IPS DF 6.9 (cell line): ENCODE results near the gene COQ5.

ENCODE experiments used
- DNase-seq: peaks from one replicate; pipeline ENCODE4 v3.0.0-alpha.2; 2013; ENCODE audit warnings: low read depth, low spot score
- H3K27ac ChIP-seq: one replicate; pipeline ENCODE4 v1.5.1; 2013; ENCODE audit warnings: low read length, control low read depth
- H3K27me3 ChIP-seq: 2 replicates; pipeline ENCODE4 v1.6.1; 2013; ENCODE audit warnings: mild to moderate bottlenecking, low read length; ENCODE audit not compliant: control insufficient read depth, insufficient read depth
- H3K36me3 ChIP-seq: 2 replicates; pipeline ENCODE4 v1.6.1; 2013; ENCODE audit warnings: low read length; ENCODE audit not compliant: control insufficient read depth, insufficient read depth
- H3K4me1 ChIP-seq: 2 replicates; pipeline ENCODE4 v1.6.1; 2013; ENCODE audit warnings: low read length; ENCODE audit not compliant: control insufficient read depth, insufficient read depth
- H3K4me3 ChIP-seq: 2 replicates; pipeline ENCODE4 v1.5.1; 2013; ENCODE audit warnings: mild to moderate bottlenecking, low read length
- H3K9me3 ChIP-seq: 2 replicates; pipeline ENCODE4 v1.6.1; 2013; ENCODE audit warnings: low read length, inconsistent platforms; ENCODE audit not compliant: control insufficient read depth, insufficient read depth
- WGBS: extraction: QIAGEN DNeasy Blood & Tissue Kit; methylation state at CpG from one replicate; pipeline ENCODE4 v1.1.7; 2013; ENCODE audit warnings: mixed read lengths, missing lambda C conversion rate; ENCODE audit not compliant: insufficient read length, insufficient coverage; 5-methylcytosine and 5-hydroxymethylcytosine counted together

Gene COQ5

GRCh38 chr12:120528861-120529525 lies at the start of gene COQ5:
Gene COQ5 (minus strand): TSS chr12:120529158. CDS start chr12:120529141, 17 bp downstream.
- H3K27me3 ChIP-seq = no peaks in the 10 kb centered on the region
- no peaks in the 10 kb centered on the region for H3K36me3 ChIP-seq
- no peak for DNase-seq
- WGBS = no CpG with 5 or more reads among the region's 38 CpGs
- no peaks in the 10 kb centered on the region for H3K4me1 ChIP-seq
- H3K9me3 ChIP-seq = no peaks in the 10 kb centered on the region
- no peak within 1 kb of the TSS for H3K27ac ChIP-seq
- peak within 1 kb of the TSS; percentile 66 for H3K4me3 ChIP-seq

GRCh38 chr12:120574106-120574505 lies 45.1 kb upstream of the COQ5 start:
- H3K9me3 ChIP-seq = no peaks in the 10 kb centered on the region
- H3K27ac ChIP-seq = no peak overlapping the region
- H3K4me1 ChIP-seq = no peaks in the 10 kb centered on the region
- H3K4me3 ChIP-seq = no peak overlapping the region
- no peak for DNase-seq
- peaks cover 26% of the 10 kb centered on the region; the same call in 1 of the 2 replicates for H3K36me3 ChIP-seq
- no peaks in the 10 kb centered on the region for H3K27me3 ChIP-seq
- WGBS = no CpG with 5 or more reads among the region's 2 CpGs

- peaks cover 21% of the 10 kb centered on the region; the same call in 1 of the 2 replicates for H3K36me3 ChIP-seq
- H3K27me3 ChIP-seq = no peaks in the 10 kb centered on the region
- no peaks in the 10 kb centered on the region for H3K9me3 ChIP-seq
- H3K4me3 ChIP-seq = no peak overlapping the region
- H3K4me1 ChIP-seq = no peaks in the 10 kb centered on the region
- no peak for DNase-seq
- whole genome bisulfite sequencing = no CpG with 5 or more reads among the region's 6 CpGs
- H3K27ac ChIP-seq = no peak overlapping the region
Observed at GRCh38 chr12:120573560-120573959, 44.6 kb upstream of the COQ5 start.

DNA sequence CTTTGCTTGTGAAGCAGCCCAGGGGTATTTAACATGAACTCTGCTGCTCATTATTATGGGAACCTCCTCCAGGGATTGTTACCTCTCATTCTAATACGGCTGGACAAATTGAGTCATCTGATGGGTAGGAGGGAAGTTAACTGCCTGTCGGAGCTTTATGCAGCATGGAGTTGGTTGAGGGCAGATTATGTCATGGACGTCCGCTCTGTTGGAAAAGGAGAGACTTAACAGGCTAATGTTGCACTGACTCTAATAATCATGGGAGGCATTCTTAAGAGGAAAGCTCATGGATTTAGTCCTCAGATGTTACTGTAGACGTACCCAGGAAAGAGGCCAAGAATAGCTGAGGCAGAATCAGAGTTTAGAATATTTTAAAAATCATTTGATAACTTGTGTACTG lies 42.3 kb upstream of the COQ5 start:
- Histone ChIP-seq H3K27ac (no peak overlapping the region), H3K4me1 (no peaks in the 10 kb centered on the region), H3K4me3 (no peak overlapping the region), H3K9me3 (no peaks in the 10 kb centered on the region), H3K27me3 (no peaks in the 10 kb centered on the region), H3K36me3 (peaks cover 17% of the 10 kb centered on the region; the same call in 1 of the 2 replicates)
- no CpG with 5 or more reads among the region's 5 CpGs for WGBS
- no peak for DNase-seq

- no peak overlapping the region for H3K27ac ChIP-seq
- no peaks in the 10 kb centered on the region for H3K4me1 ChIP-seq
- no peaks in the 10 kb centered on the region for H3K9me3 ChIP-seq
- no peak overlapping the region for H3K4me3 ChIP-seq
- H3K36me3 ChIP-seq = peaks cover 23% of the 10 kb centered on the region; the same call in 1 of the 2 replicates
- WGBS = no CpG with 5 or more reads among the region's 11 CpGs
- DNase-seq = no peak
- no peaks in the 10 kb centered on the region for H3K27me3 ChIP-seq
Observed at GRCh38 chr12:120563495-120563894, 34.5 kb upstream of the COQ5 start.

- Histone ChIP-seq H3K27ac (no peak overlapping the region), H3K4me1 (no peaks in the 10 kb centered on the region), H3K36me3 (peaks cover 24% of the 10 kb centered on the region; the same call in 1 of the 2 replicates), H3K27me3 (no peaks in the 10 kb centered on the region), H3K9me3 (no peaks in the 10 kb centered on the region), H3K4me3 (no peak overlapping the region)
- no CpG with 5 or more reads among the region's 8 CpGs for WGBS
- DNase-seq = no peak
Observed at GRCh38 chr12:120562906-120563305, 33.9 kb upstream of the COQ5 start.

- no peaks in the 10 kb centered on the region for H3K9me3 ChIP-seq
- WGBS = no CpG with 5 or more reads among the region's 2 CpGs
- no peak overlapping the region for H3K4me3 ChIP-seq
- no peaks in the 10 kb centered on the region for H3K27me3 ChIP-seq
- no peaks in the 10 kb centered on the region for H3K4me1 ChIP-seq
- DNase-seq = no peak
- H3K27ac ChIP-seq = no peak overlapping the region
- peaks cover 7% of the 10 kb centered on the region; the same call in 1 of the 2 replicates for H3K36me3 ChIP-seq
Observed at GRCh38 chr12:120557589-120557988, 28.6 kb upstream of the COQ5 start.

DNA sequence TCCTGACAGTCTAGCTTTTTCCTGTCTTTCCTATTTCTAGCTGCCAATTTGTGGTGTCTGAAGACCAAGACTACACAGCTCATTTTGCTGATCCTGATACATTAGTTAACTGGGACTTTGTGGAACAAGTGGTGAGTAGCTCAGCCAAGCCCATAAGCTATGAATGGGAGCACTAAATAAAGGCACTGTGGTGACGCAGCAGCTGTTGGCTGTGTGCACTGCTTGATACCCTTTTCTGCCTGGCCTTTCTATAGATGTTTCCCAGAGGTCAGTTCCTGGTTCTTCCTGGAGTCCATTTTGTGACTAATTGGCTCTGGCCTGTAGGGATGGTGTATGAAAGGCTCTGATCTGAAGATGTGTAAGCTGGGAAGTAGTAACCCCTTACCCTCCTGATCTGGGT lies 25.7 kb upstream of the COQ5 start:
- Histone ChIP-seq H3K4me3 (no peak overlapping the region), H3K36me3 (peaks cover 9% of the 10 kb centered on the region; the same call in 1 of the 2 replicates), H3K9me3 (no peaks in the 10 kb centered on the region), H3K27ac (no peak overlapping the region), H3K4me1 (no peaks in the 10 kb centered on the region), H3K27me3 (no peaks in the 10 kb centered on the region)
- WGBS = no CpG with 5 or more reads among the region's 1 CpG
- no peak for DNase-seq

- no peak overlapping the region for H3K4me3 ChIP-seq
- H3K27ac ChIP-seq = no peak overlapping the region
- no peaks in the 10 kb centered on the region for H3K9me3 ChIP-seq
- H3K4me1 ChIP-seq = no peaks in the 10 kb centered on the region
- WGBS = no CpG with 5 or more reads among the region's 3 CpGs
- DNase-seq = no peak
- H3K27me3 ChIP-seq = no peaks in the 10 kb centered on the region
- peaks cover 11% of the 10 kb centered on the region; the same call in 1 of the 2 replicates for H3K36me3 ChIP-seq
Observed at GRCh38 chr12:120546050-120546386, 17.1 kb upstream of the COQ5 start.

DNA sequence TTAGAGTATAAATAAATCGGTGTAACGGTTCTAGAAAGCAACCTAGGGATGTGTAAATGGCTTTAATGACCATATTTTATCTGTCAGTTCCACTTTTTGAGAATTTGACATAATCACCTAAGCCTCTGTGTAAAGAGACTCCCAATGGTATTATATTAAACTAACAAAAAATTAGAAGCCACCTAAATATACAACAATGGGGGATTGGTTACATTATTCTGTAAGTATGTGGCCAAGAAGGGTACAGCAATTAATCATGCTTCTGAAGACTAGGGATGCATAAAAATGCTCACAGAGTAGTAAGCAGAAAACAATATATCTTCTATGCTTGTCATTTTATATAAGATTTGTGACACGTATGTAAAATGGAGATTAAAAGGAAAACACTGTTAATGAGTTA lies 15.7 kb upstream of the COQ5 start:
- 100% methylated on average over 2 of the region's 3 CpGs for WGBS
- peaks cover 11% of the 10 kb centered on the region; the same call in 1 of the 2 replicates for H3K36me3 ChIP-seq
- no peaks in the 10 kb centered on the region for H3K4me1 ChIP-seq
- no peaks in the 10 kb centered on the region for H3K9me3 ChIP-seq
- no peak overlapping the region for H3K4me3 ChIP-seq
- no peaks in the 10 kb centered on the region for H3K27me3 ChIP-seq
- no peak for DNase-seq
- H3K27ac ChIP-seq = no peak overlapping the region

GRCh38 chr12:120542166-120542565 lies 13.2 kb upstream of the COQ5 start:
- Histone ChIP-seq H3K27me3 (no peaks in the 10 kb centered on the region), H3K4me3 (no peak overlapping the region), H3K36me3 (peaks cover 5% of the 10 kb centered on the region; the same call in 1 of the 2 replicates), H3K9me3 (no peaks in the 10 kb centered on the region), H3K27ac (no peak overlapping the region), H3K4me1 (no peaks in the 10 kb centered on the region)
- no peak for DNase-seq
- no CpG with 5 or more reads among the region's 5 CpGs for WGBS
